NOMO-1 treated with DMSO at 0.1 percent for 48 hours (cell line): ENCODE results near the gene SMOC2.
"Not testable (repeated sequence)": the region's sequence is repeated elsewhere in the genome, so short reads cannot be mapped to it uniquely, and the experiment has no call there.

Source experiments
- DNase-seq: peaks from one replicate; lab custom pipeline; 2025; ENCODE audit not compliant: unreplicated experiment; lab: John Stamatoyannopoulos, UW

The SMOC2 gene

GRCh38 chr6:168571268-168571667 is 130.3 kb downstream of the SMOC2 start:
- no peak for DNase-seq

- DNase-seq = not testable (repeated sequence)
These were observed 132.4 kb downstream of the SMOC2 start for GRCh38 chr6:168573276-168573835.

- no peak for DNase-seq
These were observed 133.2 kb downstream of the SMOC2 start for GRCh38 chr6:168574075-168574698.

- DNase-seq = no peak
These were observed 133.8 kb downstream of the SMOC2 start for GRCh38 chr6:168574699-168575195.

- no peak for DNase-seq
These were observed 134.5 kb downstream of the SMOC2 start for GRCh38 chr6:168575346-168576098.

- no peak for DNase-seq
These were observed 135.4 kb downstream of the SMOC2 start for GRCh38 chr6:168576388-168576787.

- no peak for DNase-seq
These were observed 136.5 kb downstream of the SMOC2 start for GRCh38 chr6:168577496-168577895.

GRCh38 chr6:168578036-168578435 is 137.1 kb downstream of the SMOC2 start:
- no peak for DNase-seq

GRCh38 chr6:168581236-168581635 is 140.3 kb downstream of the SMOC2 start:
- no peak for DNase-seq

GRCh38 chr6:168581706-168582105 is 140.7 kb downstream of the SMOC2 start:
- DNase-seq = no peak

GRCh38 chr6:168582571-168582981 is 141.6 kb downstream of the SMOC2 start:
- DNase-seq = no peak

GRCh38 chr6:168583126-168583525 is 142.1 kb downstream of the SMOC2 start:
- no peak for DNase-seq

- DNase-seq = no peak
These were observed 142.8 kb downstream of the SMOC2 start for GRCh38 chr6:168583821-168584220.

- no peak for DNase-seq
These were observed 143.3 kb downstream of the SMOC2 start for GRCh38 chr6:168584249-168584648.

- no peak for DNase-seq
These were observed 143.7 kb downstream of the SMOC2 start for GRCh38 chr6:168584671-168585070.

GRCh38 chr6:168585441-168585840 is 144.5 kb downstream of the SMOC2 start:
- no peak for DNase-seq

- no peak for DNase-seq
These were observed 148.3 kb downstream of the SMOC2 start for GRCh38 chr6:168589275-168589674.

GRCh38 chr6:168590406-168590805 is 149.4 kb downstream of the SMOC2 start:
- no peak for DNase-seq

- no peak for DNase-seq
These were observed 155.4 kb downstream of the SMOC2 start for GRCh38 chr6:168596344-168596743.

GRCh38 chr6:168597471-168597875 is 156.5 kb downstream of the SMOC2 start:
- DNase-seq = no peak

GRCh38 chr6:168598251-168599117 is 157.5 kb downstream of the SMOC2 start:
- DNase-seq = no peak
